T-helper 22 cell (primary cell): ENCODE data around the gene LRRC4B.
A peak's percentile ranks its signal among the peaks of the same experiment; 100 is the strongest.

Source experiments
- DNase-seq: peaks from one replicate; pipeline ENCODE4 v3.0.0-alpha.2; 2020; ENCODE audit warnings: low read depth

The LRRC4B gene

DNA sequence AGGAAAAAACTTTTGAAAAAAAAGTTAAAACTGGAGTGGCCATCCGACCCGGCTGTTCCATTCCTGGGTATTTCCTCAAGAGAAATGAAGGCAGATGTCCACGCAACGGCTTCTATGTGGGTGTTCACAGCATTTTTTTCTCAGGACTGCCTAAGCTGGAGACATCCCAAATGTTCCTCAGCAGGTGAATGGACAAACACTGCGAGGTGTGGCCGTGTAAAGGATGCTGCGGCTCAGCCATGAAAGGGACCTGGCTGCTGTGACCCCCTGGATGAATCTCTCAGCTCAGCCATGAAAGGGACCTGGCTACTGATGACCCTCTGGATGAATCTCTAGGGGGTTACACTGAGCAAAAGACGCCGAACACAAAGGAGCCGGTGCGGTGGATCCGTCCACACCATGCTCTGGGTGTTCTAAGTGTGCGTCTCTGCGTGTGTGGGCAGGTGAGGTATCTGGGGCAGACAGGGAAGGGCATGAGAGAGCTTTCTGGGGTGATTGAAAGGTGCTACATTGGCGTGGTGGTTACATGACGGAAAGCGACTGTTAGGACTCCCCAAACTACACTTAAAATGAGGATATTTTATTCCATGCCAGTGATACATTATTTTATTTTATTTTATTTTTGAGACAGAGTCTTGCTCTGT lies 47.3 kb downstream of the LRRC4B start:
- no peak for DNase-seq

GRCh38 chr19:50519006-50519575 lies 49.1 kb downstream of the LRRC4B start:
- DNase-seq: no peak

DNA sequence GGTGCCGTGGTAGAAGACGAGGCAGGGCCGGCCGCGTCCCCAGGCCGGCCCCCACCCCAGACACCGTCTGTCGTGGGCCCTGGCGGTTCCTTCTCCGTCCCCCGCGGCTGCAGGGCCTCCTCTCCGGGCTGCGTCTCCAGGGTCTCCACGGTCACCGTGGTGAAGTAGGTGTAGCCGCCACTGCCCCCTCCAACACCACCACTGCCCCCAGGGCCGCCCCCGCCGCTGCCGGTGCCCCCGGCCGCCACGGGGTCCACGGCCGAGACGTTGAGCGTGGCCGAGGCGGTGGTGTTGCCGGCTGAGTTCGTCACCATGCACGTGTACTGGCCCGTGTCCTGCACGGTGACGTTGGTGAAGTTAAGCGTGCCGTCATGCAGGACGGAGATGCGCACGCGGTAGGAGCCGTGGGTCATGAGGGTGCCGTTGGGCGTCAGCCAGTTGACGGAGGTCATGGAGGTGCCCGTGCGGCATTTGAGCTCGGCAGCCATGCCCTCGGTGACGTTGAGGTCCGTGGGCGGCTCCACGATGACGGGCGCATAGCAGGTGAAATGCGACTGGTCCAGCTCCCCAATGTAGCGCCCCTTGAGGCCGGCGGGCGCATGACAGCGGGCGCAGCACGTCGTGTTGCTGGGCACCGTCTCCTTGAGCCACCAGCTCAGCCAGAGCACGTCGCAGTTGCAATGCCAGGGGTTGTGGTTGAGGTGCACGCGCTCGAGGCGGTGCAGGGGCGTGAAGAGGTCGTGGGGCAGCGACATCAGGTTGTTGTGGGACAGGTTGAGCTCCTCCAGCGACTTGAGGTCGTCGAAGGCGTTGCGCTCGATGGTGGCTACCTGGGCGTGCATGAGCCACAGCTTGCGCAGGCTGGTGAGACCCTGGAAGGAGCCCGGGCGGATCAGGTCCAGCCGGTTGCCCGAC lies 49.9 kb downstream of the LRRC4B start:
- no peak for DNase-seq

DNA sequence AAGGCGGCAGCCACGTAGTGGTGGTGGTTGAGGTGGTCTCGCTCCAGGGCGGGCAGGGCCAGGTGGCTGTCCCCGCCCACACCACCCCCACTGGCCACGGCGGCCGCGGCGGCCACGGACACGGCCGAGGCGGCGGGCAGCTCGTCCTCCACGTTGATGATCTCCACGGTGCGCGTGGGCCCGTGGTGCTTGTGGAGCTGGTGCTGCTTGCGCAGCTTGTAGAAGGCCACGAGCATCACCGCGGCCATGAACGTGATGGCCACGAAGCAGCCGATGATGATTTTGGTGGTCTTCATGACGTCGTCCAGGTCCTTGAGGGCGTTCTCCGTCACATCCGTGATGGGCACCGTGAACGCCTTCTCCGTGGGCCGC lies 50.5 kb downstream of the LRRC4B start:
- no peak for DNase-seq

DNA sequence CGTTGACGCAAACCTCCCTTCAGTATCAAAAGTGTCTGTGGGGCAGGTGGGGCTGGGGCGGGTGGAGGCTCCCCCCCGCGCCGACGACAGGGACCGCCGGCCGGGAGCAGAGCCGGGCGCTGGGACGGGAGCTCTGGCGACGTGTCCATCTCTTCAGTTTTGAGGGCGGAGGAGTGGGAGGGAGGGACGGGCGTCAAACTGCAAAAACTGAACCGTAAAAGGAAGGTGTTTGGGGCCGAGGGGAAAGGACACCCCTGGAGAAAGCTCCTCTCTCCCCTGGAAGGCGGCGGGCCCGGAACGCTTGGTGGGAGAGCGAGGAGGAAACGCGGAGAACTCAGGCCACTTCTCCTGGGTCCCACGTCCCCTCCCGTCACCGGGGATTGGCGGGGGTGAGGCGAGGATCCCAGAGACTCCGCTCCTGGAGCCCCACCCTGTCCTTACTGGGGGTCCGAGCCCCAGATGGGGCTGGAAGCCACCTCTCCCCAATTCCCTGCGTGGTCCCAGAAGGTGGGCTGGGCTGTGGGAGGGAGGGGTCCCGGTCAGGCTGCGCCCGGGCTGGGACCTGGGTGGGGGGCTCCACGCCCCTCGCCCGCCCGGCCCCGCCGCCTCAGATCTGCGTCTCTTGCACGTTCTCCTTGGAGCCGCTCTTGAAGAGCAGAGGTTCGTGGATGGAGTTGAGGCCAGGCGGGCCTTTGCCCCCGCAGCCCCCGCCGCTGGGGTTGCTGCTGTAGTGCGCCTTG lies 51.1 kb downstream of the LRRC4B start:
- DNase-seq: no peak

DNA sequence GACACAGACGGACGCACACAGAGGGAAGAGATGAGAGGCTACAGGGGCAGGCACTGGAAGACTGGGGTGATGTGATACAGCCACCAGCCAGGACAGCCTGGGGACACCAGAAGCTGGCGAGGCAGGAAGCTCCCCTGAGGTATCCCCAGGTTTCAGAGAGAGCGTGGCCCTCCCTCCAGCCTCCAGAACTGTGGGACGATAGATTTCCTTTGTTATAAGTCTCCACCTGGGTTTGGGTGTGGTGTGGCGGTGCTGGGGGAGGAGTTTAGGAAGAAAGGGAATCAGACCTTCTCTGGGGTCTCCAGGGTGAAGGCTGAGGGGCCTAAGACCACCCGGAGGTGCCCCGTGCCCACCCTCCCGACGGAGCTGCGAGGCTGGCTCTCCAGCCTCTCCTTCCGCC lies 51.8 kb downstream of the LRRC4B start:
- DNase-seq: no peak

- no peak for DNase-seq
Measured at GRCh38 chr19:50515168-50515561, 53.1 kb downstream of the LRRC4B start.

DNA sequence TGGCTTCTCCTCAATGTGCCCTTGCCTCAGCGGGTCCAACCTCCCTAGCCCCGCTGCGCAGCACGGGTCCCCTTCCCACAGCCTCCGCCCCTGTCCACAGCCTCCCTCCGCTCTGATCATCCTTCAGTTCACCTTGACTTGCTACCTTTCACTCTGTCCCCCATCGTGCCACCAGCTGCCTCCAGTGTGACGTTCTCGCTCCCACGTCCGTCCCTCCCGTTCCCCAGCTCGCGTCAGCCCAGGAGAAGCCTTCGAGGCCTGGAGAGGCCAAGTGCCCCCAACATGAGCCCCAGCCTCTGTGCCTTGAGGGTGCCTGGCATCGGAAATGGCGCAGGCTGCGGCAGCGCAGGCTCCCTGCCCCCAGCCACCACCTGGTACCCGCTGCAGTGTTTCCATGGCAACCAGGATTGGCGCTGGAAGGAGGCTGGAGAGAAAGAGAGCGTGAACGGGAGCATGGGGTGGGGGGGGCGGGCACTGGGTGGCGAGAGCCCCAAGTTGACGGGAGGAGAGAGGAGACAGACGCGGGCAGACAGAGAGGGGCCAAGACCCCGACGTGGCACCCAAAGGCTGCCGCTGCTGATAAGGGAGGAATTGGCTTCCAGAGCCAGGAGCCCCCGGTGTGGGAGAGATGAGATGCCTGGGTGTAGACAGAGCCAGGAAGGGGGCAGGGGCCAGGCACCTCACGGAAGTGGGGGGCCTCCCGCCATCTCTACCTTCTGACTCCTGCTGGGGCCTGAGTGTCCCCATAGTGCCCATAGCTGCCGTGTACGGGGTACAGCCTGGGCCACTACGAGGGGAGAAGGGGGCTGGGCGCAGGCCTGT lies 53.7 kb downstream of the LRRC4B start:
- no peak for DNase-seq

- DNase-seq: no peak
Measured at GRCh38 chr19:50513746-50514345, 54.4 kb downstream of the LRRC4B start, which contains the start of gene ASPDH. TSS of gene ASPDH (minus strand) at chr19:50513913. CDS start at chr19:50513823, 90 bp downstream.

DNA sequence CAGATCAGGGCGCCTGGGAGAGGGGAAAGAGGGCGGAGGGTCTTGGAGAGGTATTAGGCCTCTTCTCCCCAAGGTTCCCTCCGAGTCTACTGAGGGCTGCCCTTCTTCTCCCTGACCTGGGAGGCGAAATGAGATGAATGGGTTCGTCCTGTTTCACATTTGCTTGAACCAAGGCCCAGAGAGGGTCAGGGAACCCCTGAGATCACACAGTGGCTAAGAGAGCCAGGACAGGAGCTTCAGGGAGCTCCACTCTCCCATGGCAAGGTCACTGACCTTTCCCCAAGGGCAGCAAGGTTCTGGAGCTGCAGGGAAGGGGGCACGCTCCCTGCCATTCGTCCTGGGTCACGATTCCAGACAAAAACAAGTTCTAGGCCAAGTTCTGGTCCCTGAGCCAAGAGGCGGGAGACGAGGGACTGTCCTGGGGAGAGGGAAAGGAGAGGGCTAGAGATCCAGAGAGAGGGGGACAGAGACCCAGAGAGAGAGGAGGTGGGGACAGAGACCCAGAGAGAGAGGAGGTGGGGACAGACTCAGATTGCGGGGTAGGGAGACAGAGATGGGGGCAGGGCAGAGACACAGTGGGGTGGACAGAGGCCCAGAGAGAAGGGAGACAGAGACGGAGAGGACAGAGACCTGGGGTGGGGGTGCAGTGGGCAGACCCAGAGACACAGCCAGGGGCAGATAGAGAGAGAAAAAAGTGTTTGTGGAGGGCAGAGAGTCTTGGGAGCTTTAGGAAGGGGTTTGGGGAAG lies 55.1 kb downstream of the LRRC4B start:
- no peak for DNase-seq

DNA sequence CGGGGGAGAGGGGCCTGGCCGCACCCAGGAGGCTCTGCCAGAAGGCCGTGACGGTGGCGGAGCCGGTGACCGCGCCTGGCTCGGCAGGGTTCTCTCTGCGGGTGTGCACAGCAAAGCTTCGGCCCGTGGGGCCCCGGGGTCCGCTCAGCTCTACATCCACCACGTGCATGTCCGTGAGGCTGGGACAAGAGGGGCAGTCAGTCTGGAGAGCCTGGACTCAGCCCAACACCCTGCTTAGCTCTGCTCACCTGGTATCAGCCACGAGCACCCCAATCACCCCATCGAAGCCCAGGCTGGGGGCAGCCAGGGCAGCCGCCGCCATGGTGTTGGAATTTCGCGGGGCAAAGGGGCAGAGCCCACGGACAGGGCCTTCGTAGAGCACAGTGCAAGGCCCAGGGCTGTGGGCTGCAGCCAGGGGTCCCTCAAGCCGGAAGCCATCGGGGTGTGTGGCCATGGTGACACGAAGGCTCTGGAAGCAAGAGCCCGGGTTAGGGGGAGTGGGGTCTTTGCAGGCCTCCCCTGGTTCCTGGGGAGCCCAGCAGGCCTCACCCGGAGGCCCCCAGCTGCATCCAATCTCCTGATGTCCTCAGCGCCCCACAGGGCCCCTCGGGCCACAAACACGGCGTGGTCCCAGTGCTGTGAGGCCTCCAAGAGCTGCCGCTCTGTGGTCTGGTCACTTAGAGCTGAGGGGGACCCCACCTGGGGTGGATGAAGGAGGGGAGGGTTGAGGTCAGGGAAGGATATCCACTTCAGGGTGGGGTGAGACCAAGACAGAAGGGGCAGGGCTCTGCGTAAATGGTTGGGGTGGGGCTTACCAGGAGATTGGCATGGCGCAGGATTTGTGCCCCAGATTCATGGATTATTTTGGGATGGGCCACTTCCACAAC lies 55.9 kb downstream of the LRRC4B start:
- no peak for DNase-seq

GRCh38 chr19:50511069-50511822 lies 57.0 kb downstream of the LRRC4B start, which contains the start of gene JOSD2:
TSS of gene JOSD2 (minus strand) at chr19:50511191. CDS start at chr19:50510431, 760 bp downstream.
- peak; percentile 97 for DNase-seq

- no peak for DNase-seq
Measured at GRCh38 chr19:50510700-50511068, 57.6 kb downstream of the LRRC4B start.

DNA sequence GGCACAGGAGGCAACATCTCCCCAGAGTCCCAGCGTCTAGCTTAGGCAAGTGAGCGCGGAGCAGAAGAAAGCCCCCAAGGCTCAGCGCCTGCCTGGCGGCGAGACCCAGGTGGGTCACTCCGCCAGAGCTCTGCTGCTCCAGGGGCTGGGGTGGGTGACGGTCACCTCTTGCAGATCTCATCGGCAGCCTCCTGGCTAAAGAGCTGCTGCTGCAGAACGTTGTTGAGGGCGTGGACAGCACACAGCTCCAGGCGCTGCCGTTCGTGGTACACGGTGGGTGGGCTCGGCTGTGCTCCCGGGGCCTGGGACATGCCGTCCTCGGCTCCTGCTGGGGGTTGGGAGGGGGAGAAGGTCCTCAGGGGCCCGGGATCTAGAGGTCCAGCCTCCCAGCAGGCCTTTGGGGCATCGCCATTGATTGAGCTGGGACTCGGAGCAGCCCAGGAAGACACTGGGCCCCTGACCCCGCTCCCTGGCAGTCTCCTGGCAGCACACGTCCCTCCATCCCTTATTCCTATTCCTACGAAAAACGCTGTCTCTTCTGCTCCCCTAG lies 58.0 kb downstream of the LRRC4B start:
- no peak for DNase-seq

DNA sequence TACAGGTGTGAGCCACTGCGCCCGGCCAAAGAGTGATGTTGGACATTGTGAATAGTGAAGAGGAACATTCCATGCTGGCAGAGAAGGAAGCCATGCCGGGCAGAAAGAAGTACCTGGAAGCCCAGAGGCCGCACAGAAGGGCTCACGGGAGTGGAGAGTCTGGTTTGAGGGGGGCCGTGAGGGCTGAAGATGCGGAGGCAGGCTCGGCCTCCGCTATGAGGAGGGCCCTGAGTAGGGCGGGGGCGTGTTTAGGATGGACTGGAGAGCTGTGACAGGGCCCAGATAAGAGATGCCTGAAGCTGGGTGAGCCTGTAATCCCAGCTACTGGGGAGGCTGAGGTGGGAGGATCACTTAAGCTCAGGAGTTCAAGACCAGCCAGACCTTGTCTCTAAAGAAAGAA lies 58.9 kb downstream of the LRRC4B start:
- no peak for DNase-seq

DNA sequence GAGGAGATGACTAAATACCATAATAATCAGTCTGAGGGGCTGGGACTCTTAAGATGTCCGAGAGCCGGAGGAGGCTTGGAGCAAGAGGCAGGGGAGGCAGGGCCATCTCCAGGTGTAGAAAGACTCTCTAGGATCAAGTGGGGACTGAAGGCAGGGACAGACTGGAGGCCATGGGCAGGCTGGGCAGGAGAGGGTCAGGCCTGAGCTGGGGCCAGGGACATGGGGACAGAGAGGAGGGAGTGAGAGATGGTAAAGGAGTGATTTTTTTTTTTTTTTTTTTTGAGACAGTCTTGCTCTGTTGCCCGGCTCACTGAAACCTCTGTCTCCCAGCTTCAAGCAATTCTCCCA lies 59.4 kb downstream of the LRRC4B start:
- no peak for DNase-seq

GRCh38 chr19:50507376-50507775 lies 60.9 kb downstream of the LRRC4B start:
- DNase-seq: no peak

DNA sequence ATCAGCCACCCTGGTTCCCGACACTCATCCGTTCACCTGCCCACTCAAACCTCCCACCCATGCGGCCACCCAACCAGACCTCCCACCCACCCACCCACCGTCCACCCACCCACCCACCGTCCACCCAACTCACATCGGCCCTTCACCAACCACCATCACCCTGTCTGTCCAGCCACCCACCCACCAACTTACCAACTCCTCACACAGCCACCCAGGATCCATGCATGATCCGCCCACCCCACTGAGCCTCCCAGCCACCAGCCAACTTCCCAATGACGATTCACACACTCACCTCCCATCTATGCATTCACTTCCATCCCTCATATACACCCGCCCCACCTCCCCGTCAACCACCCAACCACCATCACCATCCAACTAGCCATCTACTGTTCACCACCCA lies 61.5 kb downstream of the LRRC4B start:
- DNase-seq: no peak
